Dedifferentiated amniotic fluid mesenchymal stem cell (primary cell): ENCODE data around the gene GNAI1.

Experiments used
- DNase-seq: peaks from one replicate; pipeline ENCODE4 v3.0.0-alpha.2; 2016; ENCODE audit errors: extremely low spot score

Gene GNAI1

DNA sequence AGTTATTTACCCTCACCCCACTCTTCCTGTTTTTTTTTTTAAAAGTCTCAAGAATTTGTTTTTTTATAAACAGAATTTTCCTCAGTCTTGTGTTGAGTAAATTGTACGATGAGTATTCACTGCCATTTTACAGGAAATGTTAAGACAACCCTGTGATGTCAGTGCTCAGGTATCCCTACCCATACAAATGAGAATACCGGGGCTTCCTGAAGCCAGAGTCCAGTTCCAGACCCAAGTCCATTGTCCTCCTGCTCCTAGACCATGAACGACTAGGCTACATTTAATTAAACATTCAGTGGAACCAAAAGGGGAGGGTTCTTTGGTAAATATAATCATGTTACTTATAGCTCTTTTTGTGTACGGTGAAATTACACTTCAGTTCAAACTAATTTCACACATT, 79.2 kb downstream of the GNAI1 start:
- no peak for DNase-seq

DNA sequence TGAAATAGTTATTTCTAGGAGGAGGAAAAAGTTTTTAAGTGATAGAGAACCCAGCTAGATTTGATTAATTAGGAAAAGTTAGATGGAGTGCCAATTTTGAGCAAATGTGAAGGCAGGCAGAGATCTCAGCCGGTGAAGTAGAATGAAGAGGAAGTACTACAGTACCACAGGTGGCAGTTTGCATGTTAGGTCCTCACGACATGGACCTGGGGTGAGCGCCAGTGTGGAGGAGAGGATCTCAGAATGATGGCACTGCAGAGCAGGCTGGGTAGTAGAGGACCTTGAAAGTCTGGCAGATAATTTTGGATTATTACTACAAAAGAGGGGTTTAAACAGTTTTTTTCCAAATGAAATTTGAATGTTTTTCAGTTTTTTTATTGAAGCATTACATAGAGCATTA, 81.1 kb downstream of the GNAI1 start:
- no peak for DNase-seq

DNA sequence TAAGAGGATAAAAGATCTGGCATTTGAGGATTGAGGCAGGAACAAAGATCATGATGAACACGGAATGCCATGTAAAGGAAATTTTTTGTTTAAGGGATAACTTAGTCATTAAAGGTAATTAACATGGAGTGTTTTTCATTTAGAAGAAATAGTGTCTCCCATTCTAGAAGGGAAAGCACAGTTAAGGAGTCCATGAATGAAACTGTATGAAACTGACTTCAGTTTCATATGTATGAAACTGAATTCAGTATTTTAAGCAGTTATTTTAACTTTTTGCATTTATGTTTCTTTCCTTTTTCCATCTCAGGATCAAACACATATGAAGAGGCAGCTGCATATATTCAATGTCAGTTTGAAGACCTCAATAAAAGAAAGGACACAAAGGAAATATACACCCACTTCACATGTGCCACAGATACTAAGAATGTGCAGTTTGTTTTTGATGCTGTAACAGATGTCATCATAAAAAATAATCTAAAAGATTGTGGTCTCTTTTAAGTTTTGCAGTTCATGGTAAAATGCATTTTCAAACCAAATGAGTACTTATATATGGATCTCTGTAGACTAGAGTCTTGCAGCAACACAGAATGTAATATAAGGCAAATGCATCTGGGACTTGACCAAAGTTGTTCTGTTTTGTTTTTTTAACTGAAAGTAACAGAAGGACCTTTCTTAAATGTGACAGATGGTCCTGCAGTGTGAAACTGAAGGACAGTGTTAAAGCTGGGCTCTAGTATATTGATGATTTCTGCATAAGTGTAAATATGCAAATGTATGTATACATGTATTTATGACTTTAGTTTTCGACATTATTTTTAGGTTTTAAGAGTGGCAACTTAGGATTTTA, 82.6 kb downstream of the GNAI1 start:
- DNase-seq: no peak

DNA sequence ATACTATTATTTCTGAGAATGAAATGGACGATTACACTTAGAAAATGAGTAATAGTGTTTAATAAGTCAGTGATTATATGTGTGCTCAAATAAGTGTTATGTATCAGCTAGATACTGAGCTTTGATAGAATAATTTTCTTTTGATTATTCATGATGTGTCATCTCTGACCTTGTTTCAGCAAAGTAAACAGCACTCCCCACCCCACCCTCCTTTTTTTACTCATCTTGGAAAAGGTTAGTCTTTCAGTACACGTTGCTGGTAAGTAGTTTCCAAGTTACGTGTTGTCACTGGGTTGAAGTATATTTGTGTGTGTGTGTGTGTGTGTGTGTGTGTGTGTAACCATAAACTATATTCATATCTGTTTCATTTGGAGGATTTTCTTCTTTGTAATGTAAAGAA, 84.1 kb downstream of the GNAI1 start:
- peak; percentile 55 for DNase-seq

DNA sequence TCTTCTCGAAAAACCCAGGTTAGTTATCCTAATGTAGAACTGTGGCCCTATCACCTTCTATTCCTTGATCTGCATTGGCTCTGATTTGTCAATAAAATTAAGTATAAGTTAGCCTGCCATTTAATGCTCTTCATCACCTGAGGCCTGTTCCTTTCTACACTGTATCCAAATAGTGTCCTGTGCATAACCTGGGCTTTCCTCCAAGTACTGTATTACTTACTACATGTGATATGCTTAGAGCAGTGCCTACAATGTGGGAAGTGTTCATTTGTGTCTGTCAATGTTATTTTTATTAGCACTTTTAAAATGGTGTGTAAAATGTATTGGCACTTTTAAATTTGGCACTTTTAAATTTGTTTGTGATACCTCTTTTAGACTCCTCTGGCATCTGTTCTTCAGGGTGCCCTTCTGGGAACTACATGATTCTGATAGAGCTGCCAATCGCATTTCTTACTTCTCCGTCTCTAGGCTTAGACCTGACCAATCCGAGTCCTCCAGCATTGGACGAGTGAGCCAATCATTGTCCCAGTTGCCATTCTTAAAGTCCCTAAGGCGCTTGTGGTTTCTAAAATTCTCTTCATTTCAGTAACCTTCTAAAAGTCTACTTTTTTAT, 85.5 kb downstream of the GNAI1 start:
- no peak for DNase-seq

DNA sequence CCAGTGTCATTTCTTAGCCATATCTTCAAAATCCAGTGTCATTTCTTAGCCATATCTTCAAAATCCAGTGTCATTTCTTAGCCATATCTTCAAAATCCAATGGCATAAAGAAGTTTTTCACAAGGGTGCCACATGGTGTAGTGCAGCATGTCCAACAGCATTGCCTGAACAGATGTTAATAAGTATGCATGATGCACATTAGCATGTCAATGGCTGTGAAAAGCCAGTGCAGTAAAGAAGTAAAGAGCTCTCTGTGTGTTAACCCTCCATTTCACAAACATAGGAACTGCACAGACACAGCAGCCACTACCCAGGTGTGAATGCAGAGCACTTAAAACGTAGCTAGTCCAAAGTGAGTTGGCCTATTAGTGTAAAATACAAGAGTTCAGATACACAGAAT, 89.8 kb downstream of the GNAI1 start:
- DNase-seq: no peak

DNA sequence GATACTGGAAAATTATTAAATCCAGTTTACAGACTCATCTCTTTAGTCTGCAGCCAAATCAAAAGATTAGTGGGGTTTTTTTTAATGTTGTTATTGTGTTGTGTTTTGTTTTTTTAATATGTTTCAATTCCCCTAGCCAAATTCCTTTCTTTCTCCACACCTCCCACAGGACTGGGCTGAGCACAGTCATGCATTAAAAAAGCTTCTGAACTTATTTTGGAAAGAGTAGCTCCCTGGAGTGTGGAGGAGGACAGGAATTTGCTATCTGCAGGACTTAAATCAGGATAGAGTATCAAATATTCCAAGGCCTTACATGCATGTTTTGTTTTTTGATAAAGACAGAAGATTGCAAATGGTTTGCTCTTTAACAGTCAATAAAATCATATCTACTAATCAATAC, 90.7 kb downstream of the GNAI1 start:
- DNase-seq: peak; percentile 35

DNA sequence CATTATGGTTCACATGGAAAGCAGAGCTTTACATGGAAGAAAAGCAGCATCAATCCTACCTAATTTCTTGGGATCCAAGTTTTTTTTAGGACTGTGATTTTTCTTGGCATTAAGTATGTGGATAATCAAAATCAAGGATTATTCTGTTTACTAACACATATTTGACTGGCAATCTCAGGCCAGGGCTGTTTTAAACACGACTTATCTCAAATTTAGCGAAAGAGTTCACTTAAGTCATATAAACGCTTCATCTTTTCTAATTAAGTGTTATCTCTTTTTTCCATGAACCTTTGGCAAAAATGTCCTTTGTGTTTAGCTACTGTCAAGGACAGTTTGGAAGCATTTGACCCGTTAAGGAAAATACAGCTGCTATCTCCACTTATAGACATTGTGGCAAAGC, 92.0 kb downstream of the GNAI1 start:
- no peak for DNase-seq

DNA sequence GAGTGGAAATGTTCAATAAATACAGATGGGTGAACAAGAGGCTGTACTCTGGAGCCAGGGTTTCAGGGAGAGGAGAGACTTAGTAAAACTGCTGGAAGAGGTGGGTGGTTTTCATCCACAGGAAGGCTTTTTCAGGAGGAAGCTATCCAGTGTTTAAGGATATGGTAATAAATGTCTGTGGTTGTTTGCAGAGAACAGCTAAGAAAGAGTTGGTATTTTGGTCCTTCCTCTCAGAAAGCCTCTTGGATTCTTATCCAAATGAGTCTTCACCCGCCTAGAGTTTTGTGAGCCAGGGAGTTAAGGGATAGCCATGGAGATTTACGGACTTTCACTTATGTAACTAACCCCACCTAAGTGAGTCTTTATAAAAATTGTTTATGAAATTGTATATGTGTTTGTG, 95.7 kb downstream of the GNAI1 start:
- DNase-seq: no peak

DNA sequence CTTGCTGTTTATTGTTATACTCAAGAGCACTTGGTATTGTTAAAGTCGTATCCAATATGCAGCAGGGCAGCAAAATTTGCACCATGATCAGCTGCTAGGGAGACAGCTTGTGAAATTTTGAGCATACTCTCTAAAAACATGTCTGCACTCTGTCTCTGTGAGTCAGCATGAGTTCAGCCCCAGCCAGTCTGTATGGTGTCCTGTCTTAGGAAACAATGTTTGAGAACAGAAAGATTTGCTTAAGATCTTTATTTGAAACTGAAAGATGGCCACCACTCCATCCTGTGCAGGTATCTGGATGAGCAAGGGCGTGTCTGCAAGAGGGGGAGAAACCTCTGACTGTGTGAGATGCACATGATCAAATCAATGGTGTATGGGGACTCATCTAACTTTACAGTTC, 97.1 kb downstream of the GNAI1 start:
- DNase-seq: no peak

DNA sequence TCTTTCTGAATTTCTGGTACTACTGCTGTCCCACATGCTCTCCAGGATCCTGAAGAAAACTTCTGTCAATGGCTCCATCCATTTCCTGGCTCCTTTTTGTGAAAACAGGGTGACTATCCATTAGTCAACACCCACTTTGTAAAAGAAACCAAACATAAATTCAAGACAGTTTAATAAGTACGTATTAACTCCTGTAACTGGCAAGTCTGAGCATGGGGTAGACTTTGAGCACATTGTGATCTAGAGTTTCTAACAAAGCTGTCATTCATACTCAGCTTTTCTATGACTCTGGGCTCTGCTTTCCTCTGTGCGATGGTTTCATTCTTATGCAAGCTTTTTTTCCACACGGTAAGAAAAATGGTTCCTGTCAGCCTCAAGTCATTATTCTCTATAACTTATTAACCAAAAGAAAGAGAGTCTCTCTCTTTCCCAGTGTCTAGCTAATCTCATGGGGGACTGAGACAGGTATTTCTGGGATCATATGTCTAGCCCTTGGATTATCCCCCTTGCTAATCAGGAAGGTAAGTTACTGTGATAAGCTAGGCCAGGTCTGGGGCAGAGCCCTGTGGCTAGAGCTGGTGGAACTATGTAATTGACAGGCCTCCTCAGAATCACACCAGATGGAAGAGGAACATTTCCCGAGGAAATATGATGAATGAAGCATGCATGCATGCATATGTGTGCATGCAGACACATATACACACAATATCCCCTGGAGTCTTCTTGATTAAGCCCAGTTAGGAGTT, 98.5 kb downstream of the GNAI1 start:
- DNase-seq: no peak

DNA sequence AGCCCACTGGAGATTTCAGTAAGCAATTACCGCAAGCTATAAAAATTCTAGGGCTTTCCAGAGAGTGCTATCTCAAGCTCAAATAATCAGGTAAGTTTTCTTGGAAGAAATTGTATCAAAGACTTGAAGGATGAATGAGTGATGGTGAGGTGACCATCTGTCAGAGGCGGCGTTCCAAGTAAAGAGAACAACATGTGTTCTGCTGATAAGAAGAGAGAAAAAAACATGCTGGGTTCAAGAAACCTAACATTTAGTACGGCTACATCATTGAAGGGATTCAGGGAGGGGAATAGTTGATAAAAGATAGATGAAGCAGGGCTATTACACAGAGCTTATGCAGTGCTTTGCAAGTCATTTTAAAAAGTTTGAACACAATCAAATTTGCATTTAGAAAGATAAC, 100.7 kb downstream of the GNAI1 start:
- DNase-seq: no peak

DNA sequence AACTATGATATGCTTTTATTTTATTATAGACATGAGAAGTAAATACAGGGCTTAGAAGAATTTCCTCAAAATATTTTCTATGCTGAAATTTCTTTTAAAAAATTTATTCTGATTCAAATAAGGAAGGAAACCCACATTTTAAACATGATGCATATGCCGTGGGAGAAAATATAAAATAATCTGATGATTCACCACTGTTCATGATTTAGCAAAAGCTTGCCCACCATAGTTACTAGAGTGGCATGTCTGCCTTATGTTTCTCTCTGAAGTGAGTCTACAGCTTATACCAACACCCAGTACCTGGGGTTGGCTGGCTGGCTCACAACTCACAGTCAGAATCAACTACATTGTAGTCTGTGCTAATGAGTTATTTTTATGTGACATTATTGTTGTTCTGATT, 102.0 kb downstream of the GNAI1 start:
- no peak for DNase-seq

DNA sequence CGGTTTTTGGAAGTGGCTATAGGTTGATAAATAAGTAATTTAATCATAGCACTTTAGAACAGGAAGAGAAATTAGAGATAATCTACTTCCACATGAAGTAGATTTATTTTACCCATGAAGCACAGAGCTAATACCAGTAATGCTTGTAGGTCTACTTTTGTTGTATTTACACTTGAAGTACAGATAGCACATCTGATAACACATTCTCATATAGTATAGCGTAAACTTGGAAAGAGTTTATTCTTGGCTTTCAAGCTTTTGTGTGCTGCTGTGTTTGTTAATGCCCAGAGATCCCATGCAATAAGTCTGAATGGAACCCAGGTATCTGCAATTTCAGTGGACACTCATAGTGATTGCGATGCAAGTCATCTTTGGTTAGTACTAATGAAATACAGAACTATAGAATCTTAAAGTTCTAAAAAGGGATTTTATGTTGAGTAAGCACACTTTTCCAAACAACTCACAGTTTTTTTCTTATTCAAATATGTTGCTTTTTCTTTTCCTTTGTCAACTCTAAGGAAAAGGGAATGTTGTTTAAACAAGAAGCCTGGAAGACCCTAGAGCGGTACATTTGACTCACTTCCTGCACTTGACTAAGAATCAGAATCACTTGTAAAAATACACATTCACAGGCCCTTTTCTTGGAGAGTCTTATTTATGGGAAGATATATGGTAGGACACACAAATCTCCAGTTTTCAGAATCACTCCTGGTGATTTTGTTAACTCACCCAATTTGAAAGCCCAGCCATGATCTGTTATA, 105.8 kb downstream of the GNAI1 start:
- no peak for DNase-seq

DNA sequence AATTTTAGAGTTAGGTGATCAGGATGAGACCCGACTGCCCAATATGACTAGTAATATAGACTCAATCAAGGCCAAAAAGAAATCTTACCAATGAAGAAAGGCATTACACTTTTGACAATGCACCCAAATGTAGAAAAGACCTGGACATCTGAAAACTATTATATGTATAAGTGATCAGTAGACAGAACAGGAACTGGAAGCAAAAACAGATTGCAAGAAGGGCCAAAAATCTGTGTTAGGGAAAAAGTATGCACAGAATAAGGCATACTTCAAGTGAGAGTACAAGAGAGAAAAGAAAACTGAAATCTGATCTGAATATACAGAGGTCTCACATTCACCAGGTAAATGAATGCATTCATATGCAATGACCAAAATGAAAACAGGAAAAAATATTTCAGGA, 107.0 kb downstream of the GNAI1 start:
- DNase-seq: no peak

DNA sequence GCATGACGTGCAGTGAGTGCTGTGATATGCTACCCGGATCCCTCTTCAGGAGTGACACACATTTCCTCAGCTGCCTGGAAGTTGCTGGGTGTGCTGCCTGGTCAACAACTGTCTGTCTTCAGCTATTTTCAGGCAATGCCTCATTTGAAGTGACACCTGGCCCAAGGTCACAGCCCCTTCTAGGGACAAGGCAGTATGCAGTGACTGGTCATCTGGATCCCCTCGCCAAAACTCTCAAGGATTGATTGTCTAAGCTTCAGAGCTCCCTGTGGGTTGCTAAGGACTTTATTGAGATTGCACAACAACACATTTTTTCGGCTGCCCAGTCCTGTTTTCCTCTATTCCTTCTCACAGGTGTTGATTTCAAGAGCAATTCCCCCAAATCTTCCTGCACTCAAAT, 108.8 kb downstream of the GNAI1 start:
- DNase-seq: no peak

DNA sequence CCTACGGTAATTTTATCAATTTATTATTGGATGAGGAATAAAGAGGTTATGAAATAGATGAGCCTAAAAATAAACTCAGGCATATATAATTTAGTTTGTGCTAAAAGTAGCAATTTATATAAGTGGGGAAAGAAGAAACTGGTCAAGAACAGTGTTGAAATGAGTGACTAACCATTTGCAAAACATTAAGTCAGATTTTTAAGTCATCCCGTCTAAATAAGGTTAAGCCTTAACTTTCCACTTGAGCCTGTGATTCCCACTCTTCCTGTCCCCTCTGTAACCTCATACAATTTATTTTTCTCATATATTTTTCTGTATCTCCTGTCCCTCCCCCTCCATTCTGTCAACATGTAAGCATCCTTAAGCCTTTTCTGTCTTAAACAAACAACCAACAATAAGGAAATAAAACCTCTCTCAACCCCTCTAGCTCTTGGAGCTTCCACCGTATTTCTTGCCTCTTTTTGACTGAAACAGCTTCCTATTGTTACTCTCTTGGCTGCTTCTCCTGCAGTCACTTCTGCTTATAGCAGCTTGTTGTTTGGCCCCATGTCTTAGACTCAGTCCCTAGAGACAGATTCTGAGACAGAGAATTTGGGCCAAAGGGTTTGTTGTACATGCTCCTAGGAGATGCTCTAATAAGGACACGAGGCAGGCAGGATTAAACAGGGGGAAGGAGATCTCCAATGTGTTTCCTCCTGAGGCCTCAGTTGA, 109.7 kb downstream of the GNAI1 start:
- no peak for DNase-seq

DNA sequence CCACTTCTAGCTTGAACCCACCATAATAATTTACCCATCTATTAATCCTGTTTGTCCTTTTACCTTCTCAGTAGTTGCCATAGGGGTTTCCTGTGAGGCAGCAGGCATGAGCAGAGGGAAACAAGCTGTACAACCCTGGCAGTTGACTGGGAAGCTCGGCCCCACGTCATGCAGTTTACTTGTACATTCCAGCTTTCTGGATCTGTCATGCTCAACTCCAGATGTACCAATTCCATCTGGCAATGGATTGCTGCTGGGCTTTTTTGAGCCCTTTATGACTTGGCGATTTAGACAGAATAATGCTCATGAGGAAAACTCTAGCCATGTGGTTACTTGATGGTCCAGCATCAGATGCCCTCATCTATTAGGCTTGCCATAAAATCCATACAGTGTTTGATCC, 112.5 kb downstream of the GNAI1 start:
- DNase-seq: no peak

DNA sequence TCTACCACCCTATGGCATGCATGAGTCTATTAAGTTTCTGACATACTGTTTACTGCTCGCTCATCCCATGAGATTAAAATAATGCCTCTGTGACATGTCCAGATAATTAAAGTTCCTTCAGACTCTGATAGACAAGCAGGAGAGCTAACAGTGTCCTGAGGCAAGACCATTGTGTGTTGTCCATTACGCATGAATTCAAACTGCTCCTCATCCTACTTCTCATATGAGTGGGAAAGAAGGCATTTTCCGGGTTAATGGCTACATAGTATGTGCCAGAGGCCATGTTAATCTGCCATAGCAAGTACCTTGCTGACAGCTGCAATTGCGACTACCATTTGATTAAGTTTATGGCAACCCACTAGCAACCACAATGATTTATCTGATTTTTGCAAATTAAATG, 113.3 kb downstream of the GNAI1 start:
- DNase-seq: no peak

DNA sequence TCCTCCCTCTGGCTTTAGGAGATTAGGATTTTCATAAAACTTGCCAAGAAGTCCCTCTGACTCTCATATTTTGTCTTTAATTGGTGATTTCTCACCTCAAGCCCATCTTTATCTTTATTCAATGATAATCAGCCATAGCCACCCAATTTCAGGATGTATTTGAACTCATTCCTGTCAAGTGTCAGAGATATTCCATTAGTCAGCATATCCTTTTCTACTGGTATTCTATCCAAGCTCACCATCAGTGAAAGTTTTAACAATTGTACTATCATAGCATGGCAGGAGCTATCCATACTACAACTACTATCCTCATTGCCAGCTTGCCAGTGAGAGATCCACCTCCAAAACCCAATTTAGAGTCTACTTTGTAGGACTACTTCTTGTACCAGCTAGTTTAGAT, 114.6 kb downstream of the GNAI1 start:
- DNase-seq: no peak

DNA sequence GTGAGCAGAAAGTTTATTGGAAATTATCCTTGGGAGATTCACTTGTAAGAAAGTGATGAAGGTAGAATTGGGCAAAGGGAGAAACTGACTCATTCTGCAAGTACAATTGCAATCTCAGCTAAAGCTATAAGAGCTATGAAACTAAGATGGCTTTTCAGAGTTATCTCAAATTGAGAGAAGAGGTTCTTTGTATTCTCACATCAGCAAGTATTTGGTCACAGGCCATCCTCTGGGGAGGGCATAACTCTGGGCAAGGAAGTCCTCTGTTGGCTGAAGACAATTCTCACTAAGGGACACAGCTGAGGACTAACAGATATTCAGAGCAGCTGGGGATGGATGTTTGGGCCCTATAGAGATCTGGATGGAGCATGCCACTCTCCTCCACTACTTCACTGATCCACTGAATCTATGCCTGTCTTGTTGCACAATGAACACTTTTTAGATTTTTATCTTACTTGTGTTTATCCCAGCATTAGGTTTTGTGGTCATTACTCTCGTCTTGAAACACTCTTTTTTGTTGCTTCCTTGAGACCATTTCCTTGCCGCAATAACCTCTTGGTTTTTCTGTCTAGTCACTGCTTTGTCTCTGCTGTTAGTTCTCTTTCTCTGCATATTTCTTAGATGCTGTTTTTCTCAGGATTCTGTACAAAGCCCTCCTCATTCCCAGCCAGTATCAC, 115.1 kb downstream of the GNAI1 start:
- peak; percentile 35 for DNase-seq
